Parathyroid adenoma (tissue), 2 donors: ENCODE results near the gene CCDC180.

Experiments used
- H2AFZ ChIP-seq: fragments of 300-600 bp; sonication (generic); one replicate; pipeline ENCODE4 v1.7.0; 2017; ENCODE audit warnings: antibody characterized with exemption, mild to moderate bottlenecking
- H3K27ac ChIP-seq: fragments of 300-600 bp; sonication (generic); one replicate; pipeline ENCODE4 v1.7.0; 2017
- H3K27me3 ChIP-seq: fragments of 300-600 bp; sonication (generic); one replicate; pipeline ENCODE4 v1.7.0; 2017; ENCODE audit warnings: low read length; ENCODE audit not compliant: control insufficient read depth, insufficient read depth
- H3K36me3 ChIP-seq: fragments of 300-600 bp; sonication (generic); one replicate; pipeline ENCODE4 v1.7.0; 2017; ENCODE audit warnings: low read length; ENCODE audit not compliant: control insufficient read depth, insufficient read depth
- H3K4me1 ChIP-seq: fragments of 300-600 bp; sonication (generic); one replicate; pipeline ENCODE4 v1.7.0; 2017; ENCODE audit warnings: control low read depth
- H3K4me2 ChIP-seq: fragments of 300-600 bp; sonication (generic); one replicate; pipeline ENCODE4 v1.7.0; 2017; ENCODE audit warnings: low read length
- H3K4me3 ChIP-seq: fragments of 300-600 bp; sonication (generic); one replicate; pipeline ENCODE4 v1.7.0; 2017; ENCODE audit warnings: low read depth, low read length
- H3K79me2 ChIP-seq: fragments of 300-600 bp; sonication (generic); one replicate; pipeline ENCODE4 v1.7.0; 2017; ENCODE audit warnings: control low read depth
- H3K9ac ChIP-seq: fragments of 300-600 bp; sonication (generic); one replicate; pipeline ENCODE4 v1.7.0; 2017; ENCODE audit warnings: mild to moderate bottlenecking
- H3K9me3 ChIP-seq: fragments of 300-600 bp; sonication (generic); one replicate; pipeline ENCODE4 v1.7.0; 2017; ENCODE audit warnings: low read length; ENCODE audit not compliant: control insufficient read depth
- CTCF ChIP-seq: fragments of 300-600 bp; sonication (generic); IDR thresholded peaks from one replicate; pipeline ENCODE4 v1.7.0; 2017; ENCODE audit warnings: antibody characterized with exemption, mild to moderate bottlenecking
- donor health status: primary hyperparathyroidism.

The CCDC180 gene

DNA sequence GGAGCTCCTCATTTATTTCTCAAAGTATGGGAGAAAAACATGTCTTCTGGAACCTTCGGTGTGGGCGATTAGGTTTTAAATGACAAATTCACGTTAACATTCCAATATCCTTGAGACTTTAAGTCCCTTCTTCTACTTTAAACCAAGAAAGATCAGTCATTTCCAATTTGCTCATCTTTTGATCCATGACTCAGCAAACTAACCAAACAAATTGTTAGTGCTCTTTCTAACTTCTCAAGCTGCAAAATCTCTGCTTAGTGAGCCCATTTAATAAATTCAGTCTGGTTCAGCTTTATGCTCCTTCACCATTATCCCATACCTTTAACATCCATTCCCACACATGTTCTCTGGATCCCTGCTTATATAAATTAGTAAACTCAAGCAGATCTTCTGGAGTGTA is 5.5 kb upstream of the CCDC180 start:
- Histone ChIP-seq H3K79me2 (no peaks in the 10 kb centered on the region), H3K36me3 (no peaks in the 10 kb centered on the region), H3K9ac (no peak overlapping the region), H3K27ac (no peak overlapping the region), H3K4me2 (no peak overlapping the region), H3K27me3 (no peaks in the 10 kb centered on the region), H3K9me3 (no peaks in the 10 kb centered on the region), H3K4me1 (no peaks in the 10 kb centered on the region), H3K4me3 (no peak overlapping the region), H2AFZ (no peak overlapping the region)
- no peak for TF ChIP-seq CTCF

- TF ChIP-seq CTCF = no peak
- Histone ChIP-seq H2AFZ (no peak overlapping the region), H3K36me3 (no peaks in the 10 kb centered on the region), H3K9me3 (no peaks in the 10 kb centered on the region), H3K9ac (no peak overlapping the region), H3K27ac (no peak overlapping the region), H3K79me2 (no peaks in the 10 kb centered on the region), H3K4me1 (no peaks in the 10 kb centered on the region), H3K4me3 (no peak overlapping the region), H3K27me3 (no peaks in the 10 kb centered on the region), H3K4me2 (no peak overlapping the region)
These were observed 2.9 kb upstream of the CCDC180 start for GRCh38 chr9:97304586-97304985.

- H3K27ac ChIP-seq = no peak overlapping the region
- H3K36me3 ChIP-seq = no peaks in the 10 kb centered on the region
- H3K9me3 ChIP-seq = no peaks in the 10 kb centered on the region
- H3K79me2 ChIP-seq = no peaks in the 10 kb centered on the region
- H3K4me1 ChIP-seq = no peaks in the 10 kb centered on the region
- no peak overlapping the region for H2AFZ ChIP-seq
- TF ChIP-seq CTCF = no peak
- no peak overlapping the region for H3K4me2 ChIP-seq
- no peak overlapping the region for H3K4me3 ChIP-seq
- no peaks in the 10 kb centered on the region for H3K27me3 ChIP-seq
- H3K9ac ChIP-seq = no peak overlapping the region
These were observed 1.8 kb upstream of the CCDC180 start for GRCh38 chr9:97305501-97306298.

DNA sequence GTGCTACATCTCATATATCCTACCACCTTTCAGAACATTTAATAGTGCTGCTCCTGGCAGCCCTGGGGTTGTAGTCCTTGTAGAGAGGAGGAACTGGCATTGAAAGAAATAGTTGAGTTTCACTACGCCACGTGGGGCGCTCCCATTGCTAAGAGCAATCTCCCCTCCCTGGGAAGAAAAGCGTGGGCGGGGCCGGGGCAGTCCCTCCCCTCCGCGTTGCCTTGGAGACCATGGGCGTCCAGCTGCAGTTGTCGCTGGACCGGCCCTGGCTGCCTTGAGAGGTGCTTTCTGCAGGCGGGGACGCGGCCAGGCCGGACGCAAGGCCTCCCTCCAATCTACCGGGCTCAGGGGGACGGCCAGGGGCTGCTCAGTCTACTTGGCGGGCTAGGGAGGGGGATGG is 368 bp upstream of the CCDC180 start:
- no peak overlapping the region for H3K9ac ChIP-seq
- no peaks in the 10 kb centered on the region for H3K79me2 ChIP-seq
- peak overlapping the region; percentile 37 for H3K4me2 ChIP-seq
- TF ChIP-seq CTCF = no peak
- no peak overlapping the region for H3K4me3 ChIP-seq
- H3K27me3 ChIP-seq = no peaks in the 10 kb centered on the region
- no peak overlapping the region for H3K27ac ChIP-seq
- no peaks in the 10 kb centered on the region for H3K36me3 ChIP-seq
- H2AFZ ChIP-seq = peak overlapping the region; percentile 38
- H3K4me1 ChIP-seq = no peaks in the 10 kb centered on the region
- H3K9me3 ChIP-seq = no peaks in the 10 kb centered on the region

GRCh38 chr9:97309260-97309659 is 1.8 kb downstream of the CCDC180 start:
- Histone ChIP-seq H3K4me2 (no peak overlapping the region), H3K4me3 (no peak overlapping the region), H3K27ac (no peak overlapping the region), H2AFZ (no peak overlapping the region), H3K9ac (no peak overlapping the region), H3K27me3 (no peaks in the 10 kb centered on the region), H3K4me1 (no peaks in the 10 kb centered on the region), H3K79me2 (no peaks in the 10 kb centered on the region), H3K36me3 (no peaks in the 10 kb centered on the region), H3K9me3 (no peaks in the 10 kb centered on the region)
- TF ChIP-seq CTCF = no peak
